ENCODE results near the gene LGR6.

The LGR6 gene

GRCh38 chr1:202287196-202287595 is 93.6 kb downstream of the LGR6 start:
- no peak for DNase-seq (ENCODE audit: low read depth, low spot score)

GRCh38 chr1:202288177-202288576 is 94.6 kb downstream of the LGR6 start:
- no peak for DNase-seq (ENCODE audit: low read depth, low spot score)

- DNase-seq (ENCODE audit: low read depth, low spot score), result no peak
Observed at GRCh38 chr1:202289009-202289408, 95.4 kb downstream of the LGR6 start.

GRCh38 chr1:202291001-202291400 is 97.4 kb downstream of the LGR6 start:
- no peak for DNase-seq (ENCODE audit: low read depth, low spot score)

- DNase-seq (ENCODE audit: low read depth, low spot score), result no peak
Observed at GRCh38 chr1:202291961-202292712, 98.5 kb downstream of the LGR6 start.

- no peak for DNase-seq (ENCODE audit: low read depth, low spot score)
Observed at GRCh38 chr1:202292773-202293172, 99.2 kb downstream of the LGR6 start.

- DNase-seq (ENCODE audit: low read depth, low spot score), result no peak
Observed at GRCh38 chr1:202293569-202293968, 100.0 kb downstream of the LGR6 start.

- no peak for DNase-seq (ENCODE audit: low read depth, low spot score)
Observed at GRCh38 chr1:202302166-202302565, 108.6 kb downstream of the LGR6 start.

GRCh38 chr1:202304375-202304774 is 110.8 kb downstream of the LGR6 start:
- DNase-seq (ENCODE audit: low read depth, low spot score), result no peak

- no peak for DNase-seq (ENCODE audit: low read depth, low spot score)
Observed at GRCh38 chr1:202305168-202305567, 111.6 kb downstream of the LGR6 start.

- DNase-seq (ENCODE audit: low read depth, low spot score), result no peak
Observed at GRCh38 chr1:202306535-202307345, 113.1 kb downstream of the LGR6 start.

- DNase-seq (ENCODE audit: low read depth, low spot score), result no peak
Observed at GRCh38 chr1:202310071-202310725, 116.6 kb downstream of the LGR6 start.

GRCh38 chr1:202310746-202311145 is 117.1 kb downstream of the LGR6 start:
- DNase-seq (ENCODE audit: low read depth, low spot score), result no peak

- DNase-seq (ENCODE audit: low read depth, low spot score), result no peak
Observed at GRCh38 chr1:202311875-202312635, 118.5 kb downstream of the LGR6 start.

- DNase-seq (ENCODE audit: low read depth, low spot score), result peak; percentile 41
Observed at GRCh38 chr1:202315576-202316168, 122.1 kb downstream of the LGR6 start.

GRCh38 chr1:202316186-202316585 is 122.6 kb downstream of the LGR6 start:
- no peak for DNase-seq (ENCODE audit: low read depth, low spot score)

- DNase-seq (ENCODE audit: low read depth, low spot score), result no peak
Observed at GRCh38 chr1:202317941-202318925, 124.6 kb downstream of the LGR6 start.

GRCh38 chr1:202319381-202320080 is 125.9 kb downstream of the LGR6 start:
- DNase-seq (ENCODE audit: low read depth, low spot score), result no peak

GRCh38 chr1:202320081-202320405 is 126.4 kb downstream of the LGR6 start:
- no peak for DNase-seq (ENCODE audit: low read depth, low spot score)

GRCh38 chr1:202323731-202324130 is 130.1 kb downstream of the LGR6 start:
- no peak for DNase-seq (ENCODE audit: low read depth, low spot score)

Data from smooth muscle cell of the brain vasculature (primary cell).